HepG2 (cell line): ENCODE measurements around the gene SRR. TPM values are rescaled to one million over a fixed set of nuclear protein-coding genes. Genes with fewer than 3 reads are reported as not detected.
A peak's percentile ranks its signal among the peaks of the same experiment; 100 is the strongest.

Experiments
- ATAC-seq: fragments of 200-7000 bp; cut with Tn5 transposase; 3 replicates; pipeline ENCODE4 v1.9.1; 2020; ENCODE audit warnings: mild to moderate bottlenecking, moderate library complexity
- BruUV-seq: library from RNA; stranded (reverse); fragments of 400-500 nt; replicated peaks from 2 replicates; lab custom pipeline; 2021; lab: Mats Ljungman, UMichigan
- CTCF ChIA-PET: fragments of 300-600 bp; formaldehyde crosslinking; extraction: SDS; loops from one replicate; lab custom pipeline; 2021; ENCODE audit warnings: low total read pairs, inconsistent platforms, low intra/inter-chr PET ratio; lab: Yijun Ruan, JAX
- POLR2A ChIA-PET: fragments of 350-600 bp; sonication (Branson Sonifier 250); formaldehyde crosslinking; loops from one replicate; lab custom pipeline; 2020; ENCODE audit warnings: antibody characterized with exemption, inconsistent platforms; lab: Yijun Ruan, JAX
- DNase-seq: peaks from one replicate; pipeline ENCODE4 v3.0.0-alpha.2; 2015; ENCODE audit warnings: low spot score
- FAIRE-seq: peaks from 3 replicates; lab custom pipeline; 2011; peaks lifted over from hg19 to GRCh38; lab: Jason Lieb, UNC
- H2AFZ ChIP-seq: one replicate; pipeline ENCODE4 v1.6.1; 2011; ENCODE audit warnings: low read length, inconsistent platforms
- H3K27ac ChIP-seq: fragments of 300-600 bp; 3 replicates; pipeline ENCODE4 v1.8.0; 2011; ENCODE audit warnings: mixed run types, mild to moderate bottlenecking, mixed read lengths, low read length, inconsistent platforms; ENCODE audit not compliant: insufficient read depth; ENCODE audit errors: extremely low read length
- H3K27me3 ChIP-seq, 2 experiments: fragments of 200-600 bp in 1 of 2; 2 replicates in 1 of 2; 3 replicates in 1 of 2; pipeline versions ENCODE4 v1.6.0 to v1.8.0; 2011; ENCODE audit warnings: low read length in 2 of 2, mild to moderate bottlenecking in 2 of 2, moderate library complexity in 2 of 2, inconsistent platforms in 1 of 2; ENCODE audit not compliant: insufficient read depth in 2 of 2, control insufficient read depth in 1 of 2
- H3K36me3 ChIP-seq, 2 experiments: fragments of 200-600 bp in 1 of 2; replicated peaks in 1 of 2; 2 replicates in 1 of 2; 3 replicates in 1 of 2; pipeline versions ENCODE4 v1.5.1 to v1.8.0; 2011; ENCODE audit warnings: low read length in 2 of 2, inconsistent platforms in 1 of 2; ENCODE audit not compliant: insufficient read depth in 2 of 2, control insufficient read depth in 1 of 2
- H3K4me1 ChIP-seq: 2 replicates; pipeline ENCODE4 v1.5.1; 2012; ENCODE audit warnings: low read length, inconsistent platforms; ENCODE audit not compliant: insufficient read depth
- H3K4me2 ChIP-seq: 2 replicates; pipeline ENCODE4 v1.6.0; 2011; ENCODE audit warnings: low read depth, low read length, inconsistent platforms
- H3K4me3 ChIP-seq, 3 experiments: fragments of 200-600 bp in 1 of 3; sonication (generic), shearing (Covaris generic) in 1 of 3; replicated peaks in 1 of 3; 2 replicates each; pipeline ENCODE4 v1.5.1; 2011 to 2016; ENCODE audit warnings: low read length in 3 of 3, inconsistent platforms in 2 of 3, low read depth in 2 of 3, mild to moderate bottlenecking in 2 of 3, control low read depth in 1 of 3, mixed read lengths in 1 of 3; ENCODE audit not compliant: insufficient read depth in 1 of 3
- H3K79me2 ChIP-seq: one replicate; pipeline ENCODE4 v1.6.1; 2011; ENCODE audit warnings: low read length, inconsistent platforms; ENCODE audit not compliant: insufficient read depth
- H3K9ac ChIP-seq: 2 replicates; pipeline ENCODE4 v1.6.0; 2011; ENCODE audit warnings: mild to moderate bottlenecking, low read depth, low read length, inconsistent platforms; ENCODE audit not compliant: insufficient read depth
- H3K9me3 ChIP-seq: 2 replicates; pipeline ENCODE4 v1.5.1; 2012; ENCODE audit warnings: mild to moderate bottlenecking, low read length
- H4K20me1 ChIP-seq: 2 replicates; pipeline ENCODE4 v1.6.0; 2011; ENCODE audit warnings: inconsistent platforms, mild to moderate bottlenecking, low read length, moderate library complexity; ENCODE audit not compliant: insufficient read depth
- ERF ChIP-seq: IDR thresholded peaks from 2 replicates; pipeline ENCODE4 v1.6.1; 2018; ENCODE audit warnings: missing biosample characterization, missing genetic modification reagents
- HNF1A ChIP-seq, 2 experiments: sonication (generic) in 1 of 2; formaldehyde crosslinking in 1 of 2; IDR thresholded peaks; 2 replicates each; pipeline versions ENCODE4 v1.4.0 to v1.6.1; 2016 to 2020; ENCODE audit warnings: borderline replicate concordance in 1 of 2, low read depth in 1 of 2, mild to moderate bottlenecking in 1 of 2, missing genetic modification reagents in 1 of 2
- KDM5A ChIP-seq: fragments of 200-600 bp; sonication (generic); IDR thresholded peaks from 2 replicates; pipeline ENCODE4 v1.7.0; 2018; ENCODE audit warnings: antibody characterized with exemption, mild to moderate bottlenecking, low read length, borderline replicate concordance
- MEIS1 ChIP-seq: sonication (generic); formaldehyde crosslinking; IDR thresholded peaks from 2 replicates; pipeline ENCODE4 v1.9.0; 2021; ENCODE audit warnings: mild to moderate bottlenecking, missing genetic modification reagents, moderate library complexity, borderline replicate concordance
- MTF2 ChIP-seq: sonication (generic); formaldehyde crosslinking; IDR thresholded peaks from 2 replicates; pipeline ENCODE4 v1.5.0; 2020; ENCODE audit warnings: missing genetic modification reagents, borderline replicate concordance
- RNF2 ChIP-seq: fragments of 450-650 bp; conservative IDR thresholded peaks from 2 replicates; pipeline ENCODE4 v1.6.1; 2016; ENCODE audit warnings: low read depth
- YY1 ChIP-seq: IDR thresholded peaks from 2 replicates; pipeline ENCODE4 v1.6.1; 2011; ENCODE audit warnings: low read length, low read depth, moderate library complexity, mild to moderate bottlenecking; ENCODE audit not compliant: insufficient read depth, insufficient replicate concordance
- ZC3H13 ChIP-seq: sonication (generic); formaldehyde crosslinking; IDR thresholded peaks from 2 replicates; pipeline ENCODE4 v1.8.1; 2023; ENCODE audit warnings: mild to moderate bottlenecking, missing genetic modification reagents, moderate library complexity
- ZNF567 ChIP-seq: sonication (generic); formaldehyde crosslinking; IDR thresholded peaks from 2 replicates; pipeline ENCODE4 v1.8.1; 2023; ENCODE audit warnings: mild to moderate bottlenecking, missing genetic modification reagents, borderline replicate concordance
- WGBS: methylation state at CpG from one replicate; pipeline ENCODE4 v1.1.6; 2017; ENCODE audit warnings: low lambda C conversion rate; 5-methylcytosine and 5-hydroxymethylcytosine counted together
- in situ Hi-C: cut with HindIII; loops from 2 replicates; pipeline ENCODE4 v1.10.0; 2017; ENCODE audit warnings: low pct_unique_long_range_greater_than_20kb; ENCODE audit not compliant: extremely low pct_ligation_motif_present
- intact Hi-C: fragments of 100-400 bp; cut with micrococcal nuclease; formaldehyde crosslinking; loops from one replicate; pipeline ENCODE4 v1.10.0; 2022; ENCODE audit not compliant: unreplicated experiment
- polyA plus RNA-seq, 8 experiments: library from polyadenylated mRNA; depleted of rRNA in 3 of 8; stranded (reverse) in 7 of 8; unstranded in 1 of 8; fragments of >200 nt; fragmentation: Illumina TruSeq in 4 of 8; extraction: Trizol in 4 of 8; gene quantifications; 2 replicates each; pipeline versions ENCODE4 v1.2.1 to v1.2.3, GENCODE V29; 2011 to 2016; ENCODE audit warnings: low read depth in 4 of 8, missing spikeins in 1 of 8, mixed read lengths in 1 of 8; ENCODE audit not compliant: insufficient read depth in 1 of 8
- total RNA-seq, 5 experiments: library from RNA; depleted of rRNA; stranded (reverse); fragments of >200 nt; fragmentation: Illumina TruSeq; extraction: Trizol; gene quantifications; 2 replicates each; pipeline ENCODE4 v1.2.3, GENCODE V29; 2016; ENCODE audit warnings: low read depth in 1 of 5
- TF ChIP-seq, protein P1 (sequence below): sonication (generic); formaldehyde crosslinking; IDR thresholded peaks from 2 replicates; pipeline ENCODE4 v1.8.1; 2023; ENCODE audit warnings: missing genetic modification reagents, mild to moderate bottlenecking, borderline replicate concordance
- TF ChIP-seq, protein P2 (sequence below): sonication (generic); formaldehyde crosslinking; IDR thresholded peaks from 2 replicates; pipeline ENCODE4 v1.4.0; 2020; ENCODE audit warnings: low read depth, missing genetic modification reagents

The SRR gene
- total and polyA plus RNA-seq, 2 of the 13 experiments (the other 11 are each of a cell fraction or from before 2014, with no cell fraction given) = 3.6 to 7.8 TPM

- TF ChIP-seq HNF1A (IDR thresholded peaks at IDR 0.05; ENCODE audit: low read depth) = no peak
- 0 out of 2 replicates have a peak, but pooled peaks have one; percentile 30 for TF ChIP-seq HNF1A (CRISPR knock-in tag; IDR thresholded peaks at IDR 0.05; ENCODE audit: borderline replicate concordance)
- peak; percentile 75 for TF ChIP-seq ERF
- peak; percentile 97 for TF ChIP-seq KDM5A
- peak; percentile 92; the same call in 1 of the 2 replicates for TF ChIP-seq RNF2
Observed at GRCh38 chr17:2336215-2336851, 32.6 kb downstream of the SRR start, which contains the start of gene TSR1 (continued).

GRCh38 chr17:2336852-2337543 is 33.2 kb downstream of the SRR start, which contains the start of gene SGSM2:
Gene SGSM2 (plus strand): TSS chr17:2337501. CDS start chr17:2337689, 188 bp downstream.
- 1% methylated on average over 22 of the region's 77 CpGs for WGBS
- Histone ChIP-seq H2AFZ (no peak within 1 kb of the TSS), H3K4me3 (peak within 1 kb of the TSS; percentile 67 to 100 (median 99)), H3K4me1 (peaks cover 35% of the 10 kb centered on the region), H3K4me2 (peak within 1 kb of the TSS; percentile 96), H3K79me2 (peaks cover 42% of the 10 kb centered on the region), H3K9ac (peak within 1 kb of the TSS; percentile 96), H3K27ac (peak within 1 kb of the TSS; percentile 77), H3K36me3 (peaks cover 18 to 29% of the 10 kb centered on the region in 2 experiments), H3K9me3 (no peaks in the 10 kb centered on the region), H4K20me1 (no peaks in the 10 kb centered on the region), H3K27me3 (no peaks in the 10 kb centered on the region; a peak in 1 of 5 replicates)
- BruUV-seq = TSS peak; percentile 52
- intact Hi-C loops (loop anchor here (5.0 kb wide), 1 partner anchor 65 kb away; the partner anchor contains the start of gene MNT), in situ Hi-C loops (no loop called here)
- ChIA-PET POLR2A (interaction anchor here (0.8 to 2.1 kb wide), 20 partner anchors 9 to 620 kb away, joined by 3 to 23 read pairs (median 5); partner anchors contain the start of genes SMG6 and SRR), CTCF (interaction anchor here (1.6 kb wide), 1 partner anchor 16 kb away, joined by 5 read pairs; no protein-coding TSS in a partner anchor)
- FAIRE-seq (no peak), ATAC-seq (peak; percentile 70), DNase-seq (peak; percentile 42)
- 0 out of 2 replicates have a peak, but pooled peaks have one; percentile 9 for TF ChIP-seq ZC3H13 (CRISPR knock-in tag)
- no peak for TF ChIP-seq ZNF567 (CRISPR knock-in tag)
- no peak for TF ChIP-seq MEIS1
- peak; percentile 82 for TF ChIP-seq YY1
- TF ChIP-seq MTF2 (CRISPR knock-in tag) = peak; percentile 82; the same call in 1 of the 2 replicates
- TF ChIP-seq, protein P1, sequence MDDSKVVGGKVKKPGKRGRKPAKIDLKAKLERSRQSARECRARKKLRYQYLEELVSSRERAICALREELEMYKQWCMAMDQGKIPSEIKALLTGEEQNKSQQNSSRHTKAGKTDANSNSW (CRISPR knock-in tag) = 0 out of 2 replicates have a peak, but pooled peaks have one; percentile 8
- TF ChIP-seq, protein P2, sequence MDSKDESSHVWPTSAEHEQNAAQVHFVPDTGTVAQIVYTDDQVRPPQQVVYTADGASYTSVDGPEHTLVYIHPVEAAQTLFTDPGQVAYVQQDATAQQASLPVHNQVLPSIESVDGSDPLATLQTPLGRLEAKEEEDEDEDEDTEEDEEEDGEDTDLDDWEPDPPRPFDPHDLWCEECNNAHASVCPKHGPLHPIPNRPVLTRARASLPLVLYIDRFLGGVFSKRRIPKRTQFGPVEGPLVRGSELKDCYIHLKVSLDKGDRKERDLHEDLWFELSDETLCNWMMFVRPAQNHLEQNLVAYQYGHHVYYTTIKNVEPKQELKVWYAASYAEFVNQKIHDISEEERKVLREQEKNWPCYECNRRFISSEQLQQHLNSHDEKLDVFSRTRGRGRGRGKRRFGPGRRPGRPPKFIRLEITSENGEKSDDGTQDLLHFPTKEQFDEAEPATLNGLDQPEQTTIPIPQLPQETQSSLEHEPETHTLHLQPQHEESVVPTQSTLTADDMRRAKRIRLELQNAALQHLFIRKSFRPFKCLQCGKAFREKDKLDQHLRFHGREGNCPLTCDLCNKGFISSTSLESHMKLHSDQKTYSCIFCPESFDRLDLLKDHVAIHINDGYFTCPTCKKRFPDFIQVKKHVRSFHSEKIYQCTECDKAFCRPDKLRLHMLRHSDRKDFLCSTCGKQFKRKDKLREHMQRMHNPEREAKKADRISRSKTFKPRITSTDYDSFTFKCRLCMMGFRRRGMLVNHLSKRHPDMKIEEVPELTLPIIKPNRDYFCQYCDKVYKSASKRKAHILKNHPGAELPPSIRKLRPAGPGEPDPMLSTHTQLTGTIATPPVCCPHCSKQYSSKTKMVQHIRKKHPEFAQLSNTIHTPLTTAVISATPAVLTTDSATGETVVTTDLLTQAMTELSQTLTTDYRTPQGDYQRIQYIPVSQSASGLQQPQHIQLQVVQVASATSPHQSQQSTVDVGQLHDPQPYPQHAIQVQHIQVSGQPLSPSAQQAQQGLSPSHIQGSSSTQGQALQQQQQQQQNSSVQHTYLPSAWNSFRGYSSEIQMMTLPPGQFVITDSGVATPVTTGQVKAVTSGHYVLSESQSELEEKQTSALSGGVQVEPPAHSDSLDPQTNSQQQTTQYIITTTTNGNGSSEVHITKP = no peak
